ENCODE measurements around the gene FBXW11.

- no peak for TF ChIP-seq CTCF (IDR thresholded peaks at IDR 0.05; ENCODE audit: low read depth, low read length)
- TF ChIP-seq EZH2phosphoT487 (IDR thresholded peaks at IDR 0.05; ENCODE audit: low read depth) = no peak
These were observed 160.1 kb downstream of the FBXW11 start for GRCh38 chr5:171846323-171846722.

Measured in OCI-LY3 (cell line).